ENCODE data around the gene KCNT2.

- TF ChIP-seq CTCF (IDR thresholded peaks at IDR 0.05) (no peak), SIN3A (IDR thresholded peaks at IDR 0.05; ENCODE audit: borderline replicate concordance, insufficient read depth, low read depth, low read length) (no peak), POLR2AphosphoS5 (IDR thresholded peaks at IDR 0.05; ENCODE audit: low read depth, low read length) (no peak), REST (IDR thresholded peaks at IDR 0.05; ENCODE audit: insufficient read depth in 1 of 2, low read depth in 2 of 2, low read length in 1 of 2) (no peak), TCF7L2 (IDR thresholded peaks at IDR 0.05; ENCODE audit: low read depth, low read length) (no peak)
Measured at GRCh38 chr1:196527919-196528318, 80.3 kb downstream of the KCNT2 start.
